ENCODE results near the gene PTPN9. TPM values are rescaled to one million over a fixed set of nuclear protein-coding genes. Genes with fewer than 3 reads are reported as not detected.

PTPN9 gene
- polyA plus RNA-seq, 1 donor (not counting 4 experiments of a cell fraction or from before 2014, with no cell fraction given): 34.7 TPM

DNA sequence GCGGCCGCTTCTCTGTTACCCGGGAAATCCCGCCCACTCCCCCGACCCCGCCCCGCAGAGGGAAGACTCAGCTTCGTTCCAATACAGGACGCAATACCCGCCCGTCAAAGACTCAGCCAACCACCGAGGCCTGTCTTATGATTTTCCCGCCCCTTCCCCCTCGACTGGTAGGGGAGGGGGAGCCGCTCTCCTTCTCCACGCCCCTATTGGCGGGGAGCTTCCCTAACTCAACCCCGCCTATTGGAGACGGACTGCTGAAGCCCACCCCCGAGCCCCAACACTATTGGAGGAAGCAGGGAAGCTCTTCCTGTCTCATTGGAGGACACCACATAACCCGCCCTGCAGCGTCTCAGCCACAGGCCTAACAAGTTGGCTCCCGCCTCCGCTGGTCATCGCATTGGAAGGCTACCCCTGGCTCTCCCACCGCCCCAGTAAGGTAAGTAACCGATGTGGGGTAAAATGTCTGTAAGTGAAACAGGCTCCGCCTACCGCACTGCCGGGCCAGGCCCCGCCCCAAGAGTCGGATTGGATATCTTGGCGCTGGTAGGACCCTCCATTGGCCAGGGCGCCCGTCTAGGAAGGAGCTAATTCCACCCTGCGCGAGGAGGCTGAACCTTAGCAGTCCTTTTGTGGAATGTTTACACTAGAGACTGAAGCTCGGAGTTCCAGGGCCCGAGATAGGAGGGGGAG, 127.3 kb downstream of the PTPN9 start, which contains the start of gene SIN3A:
Gene SIN3A (minus strand): TSS at position 17 of the 690 bp plus-strand sequence. CDS start 21,315 bp downstream, outside the sequence.
- H3K27me3 ChIP-seq (ENCODE audit: control insufficient read depth, extremely low read depth, insufficient read depth, low read length): no peaks in the 10 kb centered on the region
- H3K4me1 ChIP-seq (ENCODE audit: control insufficient read depth, extremely low read depth, insufficient read depth, low read length): peaks cover 32% of the 10 kb centered on the region
- H3K4me3 ChIP-seq (ENCODE audit: control insufficient read depth in 2 of 3, extremely low read depth in 1 of 3, insufficient read depth in 2 of 3, low read depth in 1 of 3, low read length in 3 of 3): peak within 1 kb of the TSS; percentile 88 to 98 (median 97)
- FAIRE-seq (peak; percentile 88), DNase-seq (ENCODE audit: low read depth, low spot score) (peak; percentile 100)
- no peak for TF ChIP-seq EZH2 (IDR thresholded peaks at IDR 0.05; ENCODE audit: low read length)
- TF ChIP-seq, protein P1, sequence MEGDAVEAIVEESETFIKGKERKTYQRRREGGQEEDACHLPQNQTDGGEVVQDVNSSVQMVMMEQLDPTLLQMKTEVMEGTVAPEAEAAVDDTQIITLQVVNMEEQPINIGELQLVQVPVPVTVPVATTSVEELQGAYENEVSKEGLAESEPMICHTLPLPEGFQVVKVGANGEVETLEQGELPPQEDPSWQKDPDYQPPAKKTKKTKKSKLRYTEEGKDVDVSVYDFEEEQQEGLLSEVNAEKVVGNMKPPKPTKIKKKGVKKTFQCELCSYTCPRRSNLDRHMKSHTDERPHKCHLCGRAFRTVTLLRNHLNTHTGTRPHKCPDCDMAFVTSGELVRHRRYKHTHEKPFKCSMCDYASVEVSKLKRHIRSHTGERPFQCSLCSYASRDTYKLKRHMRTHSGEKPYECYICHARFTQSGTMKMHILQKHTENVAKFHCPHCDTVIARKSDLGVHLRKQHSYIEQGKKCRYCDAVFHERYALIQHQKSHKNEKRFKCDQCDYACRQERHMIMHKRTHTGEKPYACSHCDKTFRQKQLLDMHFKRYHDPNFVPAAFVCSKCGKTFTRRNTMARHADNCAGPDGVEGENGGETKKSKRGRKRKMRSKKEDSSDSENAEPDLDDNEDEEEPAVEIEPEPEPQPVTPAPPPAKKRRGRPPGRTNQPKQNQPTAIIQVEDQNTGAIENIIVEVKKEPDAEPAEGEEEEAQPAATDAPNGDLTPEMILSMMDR (optimal IDR thresholded peaks at IDR 0.05 in 1 of 3, IDR thresholded peaks at IDR 0.05 in 1 of 3, conservative IDR thresholded peaks at IDR 0.05 in 1 of 3; ENCODE audit: extremely low read depth in 1 of 3, insufficient read depth in 2 of 3, low read length in 3 of 3): no peak
- peak within 1 kb of the TSS; percentile 78 for H2AFZ ChIP-seq (ENCODE audit: control insufficient read depth, low read length)
- no peaks in the 10 kb centered on the region for H3K9me1 ChIP-seq (ENCODE audit: control insufficient read depth, extremely low read depth, insufficient read depth, low read length)
- peak within 1 kb of the TSS; percentile 100 for H3K4me2 ChIP-seq (ENCODE audit: control insufficient read depth, extremely low read depth, insufficient read depth, low read depth, low read length)
- no peaks in the 10 kb centered on the region for H3K9me3 ChIP-seq (ENCODE audit: control insufficient read depth, low read depth, low read length)
- dilution Hi-C loops (cut with MboI; ENCODE audit: extremely low pct_ligation_motif_present, low sequenced_read_pairs): no loop called here
- H3K36me3 ChIP-seq (ENCODE audit: control insufficient read depth in 2 of 2, extremely low read depth in 1 of 2, insufficient read depth in 2 of 2, low read length in 2 of 2): peaks cover 0 to 7% of the 10 kb centered on the region in 2 experiments
- peak within 1 kb of the TSS; percentile 99 for H3K27ac ChIP-seq (ENCODE audit: control insufficient read depth, insufficient read depth, low read length)
- H3K9ac ChIP-seq (ENCODE audit: control insufficient read depth, extremely low read depth, insufficient read depth, low read length): peak within 1 kb of the TSS; percentile 96
- peaks cover 41% of the 10 kb centered on the region for H3K79me2 ChIP-seq (ENCODE audit: control insufficient read depth, insufficient read depth, low read length)
- peaks cover 17% of the 10 kb centered on the region for H4K20me1 ChIP-seq (ENCODE audit: control insufficient read depth, extremely low read depth, insufficient read depth, low read length)

DNA sequence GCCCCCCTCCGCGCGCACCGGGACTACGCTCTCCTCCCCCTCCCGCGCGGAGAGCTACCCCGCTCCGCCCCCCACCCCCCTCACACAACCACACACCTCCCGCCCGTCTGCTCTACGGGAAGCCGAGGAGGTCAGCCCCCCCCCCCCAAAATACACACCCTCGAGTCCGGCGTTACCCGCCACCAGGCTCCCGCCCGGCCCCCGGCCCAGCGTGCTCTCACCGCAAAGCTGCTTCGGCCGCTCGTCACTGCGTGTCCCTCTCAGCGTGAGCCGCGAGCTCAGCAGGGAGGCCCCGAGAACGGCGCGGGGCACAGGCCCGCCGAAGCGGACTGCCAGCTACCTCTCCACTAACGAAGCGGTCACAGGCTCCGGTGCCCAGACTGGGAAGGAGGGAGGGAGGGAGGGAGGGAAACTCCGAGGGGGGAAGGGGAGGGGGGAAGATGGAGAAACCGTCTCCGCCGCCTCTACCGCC, 127.9 kb downstream of the PTPN9 start:
- Histone ChIP-seq H3K27me3 (ENCODE audit: control insufficient read depth, extremely low read depth, insufficient read depth, low read length) (no peaks in the 10 kb centered on the region), H2AFZ (ENCODE audit: control insufficient read depth, low read length) (peak overlapping the region; percentile 37), H3K4me1 (ENCODE audit: control insufficient read depth, extremely low read depth, insufficient read depth, low read length) (peaks cover 26% of the 10 kb centered on the region), H3K4me3 (ENCODE audit: control insufficient read depth in 2 of 3, extremely low read depth in 1 of 3, insufficient read depth in 2 of 3, low read depth in 1 of 3, low read length in 3 of 3) (peak overlapping the region; percentile 73 to 88 (median 80)), H3K27ac (ENCODE audit: control insufficient read depth, insufficient read depth, low read length) (peak overlapping the region; percentile 76), H3K9ac (ENCODE audit: control insufficient read depth, extremely low read depth, insufficient read depth, low read length) (peak overlapping the region; percentile 86), H3K79me2 (ENCODE audit: control insufficient read depth, insufficient read depth, low read length) (peaks cover 47% of the 10 kb centered on the region), H3K36me3 (ENCODE audit: control insufficient read depth in 2 of 2, extremely low read depth in 1 of 2, insufficient read depth in 2 of 2, low read length in 2 of 2) (peaks cover 0 to 7% of the 10 kb centered on the region in 2 experiments), H4K20me1 (ENCODE audit: control insufficient read depth, extremely low read depth, insufficient read depth, low read length) (peaks cover 17% of the 10 kb centered on the region), H3K9me1 (ENCODE audit: control insufficient read depth, extremely low read depth, insufficient read depth, low read length) (no peaks in the 10 kb centered on the region), H3K4me2 (ENCODE audit: control insufficient read depth, extremely low read depth, insufficient read depth, low read depth, low read length) (peak overlapping the region; percentile 41), H3K9me3 (ENCODE audit: control insufficient read depth, low read depth, low read length) (no peaks in the 10 kb centered on the region)
- dilution Hi-C loops (cut with MboI; ENCODE audit: extremely low pct_ligation_motif_present, low sequenced_read_pairs): no loop called here
- TF ChIP-seq, protein P1 (optimal IDR thresholded peaks at IDR 0.05 in 1 of 3, IDR thresholded peaks at IDR 0.05 in 1 of 3, conservative IDR thresholded peaks at IDR 0.05 in 1 of 3; ENCODE audit: extremely low read depth in 1 of 3, insufficient read depth in 2 of 3, low read length in 3 of 3): no peak
- no peak for TF ChIP-seq EZH2 (IDR thresholded peaks at IDR 0.05; ENCODE audit: low read length)
- DNase-seq (ENCODE audit: low read depth, low spot score): no peak
- FAIRE-seq: no peak

Data from keratinocyte (primary cell).